ENCODE measurements around the gene BSCL2. TPM values are rescaled to one million over a fixed set of nuclear protein-coding genes. Genes with fewer than 3 reads are reported as not detected.
"Not testable (repeated sequence)": the region's sequence is repeated elsewhere in the genome, so short reads cannot be mapped to it uniquely, and the experiment has no call there.

Gene BSCL2
- total RNA-seq, 1 donor, result 14.9 TPM

- H3K27me3 ChIP-seq (ENCODE audit: insufficient read depth, low read length), result no peaks in the 10 kb centered on the region
- H3K4me3 ChIP-seq (ENCODE audit: low read length), result peak overlapping the region; percentile 95
- no peaks in the 10 kb centered on the region for H3K9me3 ChIP-seq (ENCODE audit: low read depth, low read length)
- peaks cover 40% of the 10 kb centered on the region for H3K4me1 ChIP-seq (ENCODE audit: insufficient read depth, low read length)
These were observed 42.7 kb downstream of the BSCL2 start for GRCh38 chr11:62664405-62665074.

GRCh38 chr11:62656796-62657429 is 50.3 kb downstream of the BSCL2 start:
- Histone ChIP-seq H3K9me3 (ENCODE audit: low read depth, low read length) (no peaks in the 10 kb centered on the region), H3K27me3 (ENCODE audit: insufficient read depth, low read length) (no peaks in the 10 kb centered on the region), H3K4me3 (ENCODE audit: low read length) (no peak overlapping the region), H3K4me1 (ENCODE audit: insufficient read depth, low read length) (peaks cover 14% of the 10 kb centered on the region)

GRCh38 chr11:62654297-62654696 is 52.9 kb downstream of the BSCL2 start:
- H3K4me1 ChIP-seq (ENCODE audit: insufficient read depth, low read length), result peaks cover 20% of the 10 kb centered on the region
- H3K9me3 ChIP-seq (ENCODE audit: low read depth, low read length), result no peaks in the 10 kb centered on the region
- no peaks in the 10 kb centered on the region for H3K27me3 ChIP-seq (ENCODE audit: insufficient read depth, low read length)
- H3K4me3 ChIP-seq (ENCODE audit: low read length), result no peak overlapping the region

- H3K4me3 ChIP-seq (ENCODE audit: low read length), result peak overlapping the region; percentile 89
These were observed 54.8 kb downstream of the BSCL2 start for GRCh38 chr11:62652161-62653006.

GRCh38 chr11:62650283-62650682 is 56.9 kb downstream of the BSCL2 start:
- H3K4me1 ChIP-seq (ENCODE audit: insufficient read depth, low read length), result peaks cover 34% of the 10 kb centered on the region
- H3K4me3 ChIP-seq (ENCODE audit: low read length); H3K9me3 ChIP-seq (ENCODE audit: low read depth, low read length); H3K27me3 ChIP-seq (ENCODE audit: insufficient read depth, low read length): not testable (repeated sequence)

More at GRCh38 chr11:62652161-62653006, 54.8 kb downstream of the BSCL2 start:
- Histone ChIP-seq H3K9me3 (ENCODE audit: low read depth, low read length) (no peaks in the 10 kb centered on the region), H3K4me1 (ENCODE audit: insufficient read depth, low read length) (peaks cover 20% of the 10 kb centered on the region), H3K27me3 (ENCODE audit: insufficient read depth, low read length) (no peaks in the 10 kb centered on the region)

- no peaks in the 10 kb centered on the region for H3K27me3 ChIP-seq (ENCODE audit: insufficient read depth, low read length)
- H3K4me3 ChIP-seq (ENCODE audit: low read length), result no peak overlapping the region
- no peaks in the 10 kb centered on the region for H3K9me3 ChIP-seq (ENCODE audit: low read depth, low read length)
- peaks cover 42% of the 10 kb centered on the region for H3K4me1 ChIP-seq (ENCODE audit: insufficient read depth, low read length)
These were observed 57.7 kb downstream of the BSCL2 start for GRCh38 chr11:62649486-62649885.

- no peak overlapping the region for H3K4me3 ChIP-seq (ENCODE audit: low read length)
- no peaks in the 10 kb centered on the region for H3K27me3 ChIP-seq (ENCODE audit: insufficient read depth, low read length)
- peaks cover 41% of the 10 kb centered on the region for H3K4me1 ChIP-seq (ENCODE audit: insufficient read depth, low read length)
- H3K9me3 ChIP-seq (ENCODE audit: low read depth, low read length), result no peaks in the 10 kb centered on the region
These were observed 58.3 kb downstream of the BSCL2 start for GRCh38 chr11:62648967-62649364.

- Histone ChIP-seq H3K4me1 (ENCODE audit: insufficient read depth, low read length) (peaks cover 41% of the 10 kb centered on the region), H3K27me3 (ENCODE audit: insufficient read depth, low read length) (no peaks in the 10 kb centered on the region), H3K4me3 (ENCODE audit: low read length) (no peak overlapping the region), H3K9me3 (ENCODE audit: low read depth, low read length) (no peaks in the 10 kb centered on the region)
These were observed 58.8 kb downstream of the BSCL2 start for GRCh38 chr11:62648185-62648966.

GRCh38 chr11:62647609-62648005 is 59.6 kb downstream of the BSCL2 start:
- peaks cover 39% of the 10 kb centered on the region for H3K4me1 ChIP-seq (ENCODE audit: insufficient read depth, low read length)

GRCh38 chr11:62646825-62647608 is 60.2 kb downstream of the BSCL2 start:
- Histone ChIP-seq H3K4me1 (ENCODE audit: insufficient read depth, low read length) (peaks cover 33% of the 10 kb centered on the region), H3K4me3 (ENCODE audit: low read length) (peak overlapping the region; percentile 97), H3K9me3 (ENCODE audit: low read depth, low read length) (no peaks in the 10 kb centered on the region), H3K27me3 (ENCODE audit: insufficient read depth, low read length) (no peaks in the 10 kb centered on the region)

More at GRCh38 chr11:62647609-62648005, 59.6 kb downstream of the BSCL2 start:
- H3K9me3 ChIP-seq (ENCODE audit: low read depth, low read length), result no peaks in the 10 kb centered on the region
- no peaks in the 10 kb centered on the region for H3K27me3 ChIP-seq (ENCODE audit: insufficient read depth, low read length)
- no peak overlapping the region for H3K4me3 ChIP-seq (ENCODE audit: low read length)

- Histone ChIP-seq H3K9me3 (ENCODE audit: low read depth, low read length) (no peaks in the 10 kb centered on the region), H3K4me3 (ENCODE audit: low read length) (peak within 1 kb of the TSS; percentile 97), H3K27me3 (ENCODE audit: insufficient read depth, low read length) (no peaks in the 10 kb centered on the region), H3K4me1 (ENCODE audit: insufficient read depth, low read length) (peaks cover 26% of the 10 kb centered on the region)
These were observed 61.0 kb downstream of the BSCL2 start, which contains the start of gene GANAB for GRCh38 chr11:62645946-62646824. Gene GANAB (minus strand): TSS chr11:62646613. CDS start chr11:62646599, 14 bp downstream.

GRCh38 chr11:62645671-62645945 is 61.6 kb downstream of the BSCL2 start:
- H3K9me3 ChIP-seq (ENCODE audit: low read depth, low read length), result no peaks in the 10 kb centered on the region
- no peaks in the 10 kb centered on the region for H3K27me3 ChIP-seq (ENCODE audit: insufficient read depth, low read length)
- H3K4me3 ChIP-seq (ENCODE audit: low read length), result peak overlapping the region; percentile 97
- H3K4me1 ChIP-seq (ENCODE audit: insufficient read depth, low read length), result peaks cover 26% of the 10 kb centered on the region

GRCh38 chr11:62644220-62644619 is 63.0 kb downstream of the BSCL2 start:
- Histone ChIP-seq H3K27me3 (ENCODE audit: insufficient read depth, low read length) (no peaks in the 10 kb centered on the region), H3K4me3 (ENCODE audit: low read length) (no peak overlapping the region), H3K9me3 (ENCODE audit: low read depth, low read length) (no peaks in the 10 kb centered on the region), H3K4me1 (ENCODE audit: insufficient read depth, low read length) (peaks cover 33% of the 10 kb centered on the region)

Measured in mononuclear cell (primary cell).